ENCODE measurements around the gene PFKFB1.
A peak's percentile ranks its signal among the peaks of the same experiment; 100 is the strongest.

The PFKFB1 gene

DNA sequence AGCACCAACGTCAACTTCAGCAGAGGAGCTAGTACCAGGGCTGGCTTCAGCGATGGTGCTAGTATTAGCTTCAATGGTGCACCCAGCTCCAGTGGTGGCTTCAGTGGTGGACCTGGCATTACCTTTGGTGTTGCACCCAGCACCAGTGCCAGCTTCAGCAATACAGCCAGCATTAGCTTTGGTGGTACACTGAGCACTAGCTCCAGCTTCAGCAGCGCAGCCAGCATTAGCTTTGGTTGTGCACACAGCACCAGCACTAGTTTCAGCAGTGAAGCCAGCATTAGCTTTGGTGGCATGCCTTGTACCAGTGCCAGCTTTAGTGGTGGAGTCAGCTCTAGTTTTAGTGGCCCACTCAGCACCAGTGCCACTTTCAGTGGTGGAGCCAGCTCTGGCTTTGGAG, 65.1 kb downstream of the PFKFB1 start:
- H3K4me3 ChIP-seq (ENCODE audit: low read depth, low read length): no peak overlapping the region

DNA sequence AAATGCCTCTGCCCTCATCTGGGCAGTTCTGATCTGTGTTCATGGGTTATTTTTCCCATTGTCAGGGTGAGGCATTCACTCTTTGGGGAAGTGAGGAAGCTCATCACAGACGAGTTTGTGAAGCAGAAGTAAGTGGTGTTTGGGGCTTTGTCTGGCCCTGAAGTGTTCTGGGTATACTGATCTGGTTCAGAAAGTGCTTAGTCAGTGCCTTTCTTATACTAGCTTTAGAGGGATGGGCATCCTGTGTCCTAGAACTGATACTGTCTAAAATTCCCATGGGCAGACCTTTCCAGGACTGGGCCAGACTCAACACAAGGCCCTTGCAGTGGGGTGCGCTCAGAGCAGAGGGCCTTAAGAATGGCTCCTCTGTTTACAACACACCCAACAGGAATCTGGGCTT, 67.0 kb downstream of the PFKFB1 start:
- no peak overlapping the region for H3K4me3 ChIP-seq (ENCODE audit: low read depth, low read length)

DNA sequence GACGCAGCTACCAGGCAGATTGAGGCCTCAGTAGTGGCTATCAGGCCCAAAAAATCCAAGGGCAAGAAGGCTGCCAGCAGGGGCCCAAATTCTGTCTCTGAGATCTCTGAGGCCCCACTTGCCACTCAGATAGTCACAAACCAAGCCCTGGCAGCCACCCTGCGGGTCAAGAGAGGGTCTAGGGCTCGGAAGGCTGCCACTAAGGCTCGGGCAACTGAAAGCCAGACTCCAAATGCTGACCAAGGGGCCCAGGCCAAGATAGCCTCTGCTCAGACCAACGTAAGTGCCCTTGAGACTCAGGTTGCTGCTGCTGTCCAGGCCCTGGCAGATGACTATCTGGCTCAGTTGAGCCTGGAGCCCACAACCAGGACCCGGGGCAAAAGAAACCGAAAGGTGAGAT, 70.6 kb downstream of the PFKFB1 start:
- no peak overlapping the region for H3K4me3 ChIP-seq (ENCODE audit: low read depth, low read length)

DNA sequence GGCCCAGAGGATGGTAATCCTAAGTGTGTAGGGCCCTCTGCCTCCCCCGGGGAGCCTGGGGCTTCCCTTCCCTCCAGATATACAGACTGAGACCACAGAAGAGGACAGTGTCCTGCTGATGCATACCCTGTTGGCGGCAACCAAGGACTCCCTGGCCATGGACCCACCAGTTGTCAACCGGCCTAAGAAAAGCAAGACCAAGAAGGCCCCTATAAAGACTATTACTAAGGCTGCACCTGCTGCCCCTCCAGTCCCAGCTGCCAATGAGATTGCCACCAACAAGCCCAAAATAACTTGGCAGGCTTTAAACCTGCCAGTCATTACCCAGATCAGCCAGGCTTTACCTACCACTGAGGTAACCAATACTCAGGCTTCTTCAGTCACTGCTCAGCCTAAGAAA, 71.4 kb downstream of the PFKFB1 start:
- no peak overlapping the region for H3K4me3 ChIP-seq (ENCODE audit: low read depth, low read length)

DNA sequence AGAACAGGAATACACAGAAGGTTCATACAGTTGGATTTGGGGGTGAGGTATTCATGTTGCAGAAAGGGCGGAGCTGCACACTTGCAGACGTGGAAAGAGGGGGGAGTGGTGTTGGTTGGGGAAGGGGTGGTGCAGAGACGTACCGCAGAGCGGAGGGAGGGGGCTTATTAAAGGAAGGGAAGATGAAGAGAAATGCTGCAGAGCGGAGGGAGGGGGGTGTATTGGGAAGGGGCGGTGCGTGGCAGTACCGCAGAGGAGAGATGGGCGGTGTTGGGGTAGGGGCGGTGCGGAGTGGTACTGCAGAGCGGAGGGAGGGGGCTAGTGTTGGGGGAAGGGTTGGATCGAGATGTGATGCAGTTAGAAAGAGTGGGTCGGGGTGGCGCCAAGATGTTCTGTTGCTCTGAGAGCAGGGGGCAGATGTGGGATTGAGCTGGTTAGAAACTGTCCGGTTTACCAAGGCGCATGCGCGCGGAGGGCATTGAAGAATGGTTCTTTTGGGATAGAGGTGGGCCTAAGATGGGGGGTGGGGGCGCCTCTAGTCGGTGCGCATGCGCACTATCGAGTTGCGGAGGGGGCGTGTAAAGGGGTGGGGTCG, 72.5 kb downstream of the PFKFB1 start:
- H3K4me3 ChIP-seq (ENCODE audit: low read depth, low read length): peak overlapping the region; percentile 82

DNA sequence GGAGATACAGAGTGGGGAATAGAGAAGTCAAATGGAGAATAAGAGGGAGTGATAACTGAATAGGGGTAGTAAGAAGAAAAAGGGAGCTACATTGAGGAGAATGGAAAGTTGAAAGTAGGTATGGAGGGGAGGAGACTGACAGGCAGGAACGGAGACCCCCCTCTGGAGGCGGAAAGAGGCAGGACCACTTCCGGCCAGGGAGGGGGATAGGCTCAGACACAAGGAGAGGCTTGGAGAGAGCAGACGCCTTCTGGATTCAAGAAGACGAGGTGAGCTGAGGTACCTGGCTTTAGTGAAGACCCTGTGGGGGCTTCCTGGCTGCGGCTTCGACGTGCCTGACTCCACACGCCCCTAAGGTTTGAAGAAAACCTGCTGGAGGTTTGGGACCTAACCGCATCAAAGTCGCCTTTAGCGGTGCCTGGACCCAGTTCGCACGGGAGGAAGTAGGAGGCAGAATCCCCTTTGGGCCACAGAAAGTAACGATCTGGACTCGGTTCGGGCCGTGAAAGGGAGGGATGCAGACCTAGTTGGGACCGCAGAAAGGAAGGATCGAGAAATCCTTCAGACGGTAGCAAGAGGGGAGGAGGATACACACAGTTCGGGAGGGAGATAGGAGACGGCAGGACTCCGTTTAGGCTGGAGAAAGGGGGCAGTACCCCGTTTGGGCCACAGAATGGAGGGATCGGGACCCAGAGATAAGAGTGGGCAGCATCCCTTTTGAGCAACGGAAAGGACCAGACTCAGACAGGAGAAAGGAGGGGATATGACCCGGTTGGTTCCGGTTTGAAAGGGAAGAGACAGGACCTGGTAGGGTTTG, 73.2 kb downstream of the PFKFB1 start, which contains the start of gene TRO:
Gene TRO (plus strand): TSS at position 215 of the 817 bp plus-strand sequence. CDS start 1,423 bp downstream, outside the sequence.
- peak within 1 kb of the TSS; percentile 82 for H3K4me3 ChIP-seq (ENCODE audit: low read depth, low read length)

DNA sequence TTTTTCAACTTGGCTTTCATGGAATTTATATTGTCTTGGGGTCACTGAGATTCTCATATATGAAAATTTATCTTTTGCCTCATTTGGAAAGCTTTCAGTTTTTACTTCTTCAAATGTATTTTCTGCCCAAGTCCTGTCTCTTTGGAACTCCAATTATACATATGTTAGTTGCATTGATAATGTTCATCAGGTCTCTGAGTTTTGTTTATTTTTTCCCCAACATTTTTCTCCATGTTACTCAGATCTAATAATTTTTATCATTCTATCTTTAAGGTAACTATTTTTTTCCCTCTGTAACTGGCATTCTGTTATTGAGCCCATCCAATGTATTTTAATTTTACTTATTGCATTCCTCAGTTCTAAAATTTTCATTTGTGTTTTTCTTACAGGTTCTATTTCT, 84.0 kb downstream of the PFKFB1 start:
- no peak overlapping the region for H3K4me3 ChIP-seq (ENCODE audit: low read depth, low read length)

DNA sequence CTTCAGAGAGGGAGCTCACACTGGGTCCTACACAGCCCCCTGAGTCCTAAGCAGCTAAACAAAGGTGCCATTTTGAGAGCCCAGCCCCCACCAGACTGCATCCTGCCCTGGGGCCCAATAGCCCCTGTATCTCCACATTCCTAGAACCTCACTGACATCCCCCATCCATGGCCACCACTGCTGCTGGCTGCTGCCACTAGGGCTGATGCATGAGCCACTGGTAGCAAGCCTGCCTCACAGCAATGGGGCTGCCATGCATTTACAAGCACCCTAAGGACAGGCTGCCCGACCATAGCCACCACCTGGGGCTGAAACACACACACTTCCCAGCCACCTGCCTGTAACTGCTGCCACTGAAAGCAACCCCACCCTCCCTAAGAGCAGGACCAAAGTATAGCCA, 99.8 kb downstream of the PFKFB1 start:
- H3K4me3 ChIP-seq (ENCODE audit: low read depth, low read length): no peak overlapping the region

DNA sequence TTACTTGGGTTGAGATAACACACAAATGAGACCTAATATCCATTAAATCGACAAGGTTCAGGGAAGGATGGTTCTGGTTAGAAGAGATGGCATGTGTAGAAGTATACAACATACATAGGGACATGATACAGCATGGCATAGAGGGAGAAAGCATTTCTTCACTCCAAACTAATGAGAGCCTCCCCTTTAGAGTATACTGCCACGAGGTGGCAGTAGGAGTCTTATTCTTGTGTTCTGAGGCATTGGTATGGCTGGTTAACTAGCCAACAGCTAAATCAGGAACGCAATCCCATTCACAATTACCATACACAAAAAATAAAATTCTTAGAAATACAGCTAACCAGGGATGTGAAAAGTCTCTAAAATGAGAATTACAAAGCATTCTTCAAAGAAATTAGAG, 102.4 kb downstream of the PFKFB1 start:
- no peak overlapping the region for H3K4me3 ChIP-seq (ENCODE audit: low read depth, low read length)

DNA sequence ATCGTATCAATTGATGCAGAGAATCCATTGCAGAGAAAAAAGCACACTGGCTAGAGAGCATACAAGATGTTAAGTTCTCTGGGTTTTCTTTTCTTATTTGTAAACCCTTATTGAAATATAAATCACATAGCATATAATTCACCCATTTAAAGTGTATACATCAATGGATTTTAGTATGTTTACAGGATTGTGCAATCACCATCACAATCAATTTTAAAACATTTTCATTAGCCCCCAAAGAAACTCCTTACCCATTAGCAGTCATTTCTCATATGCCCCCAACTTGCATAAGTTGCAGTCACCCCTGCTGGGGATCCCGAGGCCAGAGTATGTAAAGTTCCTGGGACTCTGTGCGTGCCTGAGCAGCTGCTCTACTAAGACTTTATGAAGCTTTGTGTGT, 108.2 kb downstream of the PFKFB1 start:
- H3K4me3 ChIP-seq (ENCODE audit: low read depth, low read length): no peak overlapping the region

Measured in iPS-11a (cell line).